HG03039 (cell line): ENCODE results near the gene OR2A42.
A peak's percentile ranks its signal among the peaks of the same experiment; 100 is the strongest.
"Not testable (repeated sequence)": the region's sequence is repeated elsewhere in the genome, so short reads cannot be mapped to it uniquely, and the experiment has no call there.

Experiments used
- ATAC-seq: cut with Tn5 transposase; IDR thresholded peaks from one replicate; pipeline ENCODE4 v1.9.1; 2021; ENCODE audit warnings: mild to moderate bottlenecking, moderate library complexity; ENCODE audit not compliant: unreplicated experiment

OR2A42 gene

GRCh38 chr7:144223675-144224074, 15.7 kb downstream of the OR2A42 start:
- not testable (repeated sequence) for ATAC-seq

GRCh38 chr7:144220531-144220930, 18.9 kb downstream of the OR2A42 start:
- not testable (repeated sequence) for ATAC-seq

- ATAC-seq, result not testable (repeated sequence)
These were observed 20.3 kb downstream of the OR2A42 start for GRCh38 chr7:144219149-144219548.

GRCh38 chr7:144218581-144218980, 20.8 kb downstream of the OR2A42 start:
- not testable (repeated sequence) for ATAC-seq

- ATAC-seq, result not testable (repeated sequence)
These were observed 22.2 kb downstream of the OR2A42 start for GRCh38 chr7:144217200-144217599.

GRCh38 chr7:144205306-144205705, 34.1 kb downstream of the OR2A42 start:
- not testable (repeated sequence) for ATAC-seq

GRCh38 chr7:144203086-144203485, 36.3 kb downstream of the OR2A42 start:
- ATAC-seq, result not testable (repeated sequence)

GRCh38 chr7:144201978-144202377, 37.4 kb downstream of the OR2A42 start:
- ATAC-seq, result not testable (repeated sequence)

- not testable (repeated sequence) for ATAC-seq
These were observed 40.5 kb downstream of the OR2A42 start for GRCh38 chr7:144198934-144199333.

- ATAC-seq, result peak; percentile 59
These were observed 44.1 kb downstream of the OR2A42 start, which contains the start of gene ARHGEF35 for GRCh38 chr7:144195212-144195872. TSS of gene ARHGEF35 (minus strand) at chr7:144195833. CDS start at chr7:144188383, 7,450 bp downstream.

- not testable (repeated sequence) for ATAC-seq
These were observed 45.0 kb downstream of the OR2A42 start for GRCh38 chr7:144194453-144194852.

GRCh38 chr7:144193782-144194181, 45.6 kb downstream of the OR2A42 start:
- ATAC-seq, result not testable (repeated sequence)

- not testable (repeated sequence) for ATAC-seq
These were observed 50.7 kb downstream of the OR2A42 start for GRCh38 chr7:144188578-144189171.

GRCh38 chr7:144187848-144188247, 51.6 kb downstream of the OR2A42 start:
- ATAC-seq, result not testable (repeated sequence)

GRCh38 chr7:144183166-144183565, 56.2 kb downstream of the OR2A42 start, which contains the start of gene CTAGE4:
TSS of gene CTAGE4 (plus strand) at chr7:144183466. CDS start at chr7:144183504, 38 bp downstream.
- not testable (repeated sequence) for ATAC-seq

GRCh38 chr7:144179165-144179479, 60.3 kb downstream of the OR2A42 start:
- ATAC-seq, result peak; percentile 27

GRCh38 chr7:144178380-144179164, 60.8 kb downstream of the OR2A42 start:
- ATAC-seq, result peak; percentile 95
